ENCODE results near the gene TMEM59L.

GRCh38 chr19:18610556-18611326 is 1.9 kb upstream of the TMEM59L start:
- TF ChIP-seq, protein P1, sequence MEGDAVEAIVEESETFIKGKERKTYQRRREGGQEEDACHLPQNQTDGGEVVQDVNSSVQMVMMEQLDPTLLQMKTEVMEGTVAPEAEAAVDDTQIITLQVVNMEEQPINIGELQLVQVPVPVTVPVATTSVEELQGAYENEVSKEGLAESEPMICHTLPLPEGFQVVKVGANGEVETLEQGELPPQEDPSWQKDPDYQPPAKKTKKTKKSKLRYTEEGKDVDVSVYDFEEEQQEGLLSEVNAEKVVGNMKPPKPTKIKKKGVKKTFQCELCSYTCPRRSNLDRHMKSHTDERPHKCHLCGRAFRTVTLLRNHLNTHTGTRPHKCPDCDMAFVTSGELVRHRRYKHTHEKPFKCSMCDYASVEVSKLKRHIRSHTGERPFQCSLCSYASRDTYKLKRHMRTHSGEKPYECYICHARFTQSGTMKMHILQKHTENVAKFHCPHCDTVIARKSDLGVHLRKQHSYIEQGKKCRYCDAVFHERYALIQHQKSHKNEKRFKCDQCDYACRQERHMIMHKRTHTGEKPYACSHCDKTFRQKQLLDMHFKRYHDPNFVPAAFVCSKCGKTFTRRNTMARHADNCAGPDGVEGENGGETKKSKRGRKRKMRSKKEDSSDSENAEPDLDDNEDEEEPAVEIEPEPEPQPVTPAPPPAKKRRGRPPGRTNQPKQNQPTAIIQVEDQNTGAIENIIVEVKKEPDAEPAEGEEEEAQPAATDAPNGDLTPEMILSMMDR (IDR thresholded peaks at IDR 0.05), result no peak
- TF ChIP-seq POLR2A (IDR thresholded peaks at IDR 0.05), result no peak

Measured in body of pancreas (tissue), 4 donors.